Endothelial cell (in vitro differentiated cells): ENCODE measurements around the gene EME2. TPM values are rescaled to one million over a fixed set of nuclear protein-coding genes. Genes with fewer than 3 reads are reported as not detected.

Experiments
- DNase-seq: peaks from one replicate; pipeline ENCODE4 v3.0.0; 2021; ENCODE audit warnings: low spot score
- H3K27ac Mint-ChIP-seq: one replicate; pipeline ENCODE4 v1.8.0; 2021; ENCODE audit warnings: mixed read lengths, inconsistent platforms; ENCODE audit not compliant: unreplicated experiment
- H3K27me3 Mint-ChIP-seq: one replicate; pipeline ENCODE4 v1.8.0; 2021; ENCODE audit warnings: mild to moderate bottlenecking, moderate library complexity, mixed read lengths, inconsistent platforms; ENCODE audit not compliant: unreplicated experiment
- H3K36me3 Mint-ChIP-seq: one replicate; pipeline ENCODE4 v1.8.0; 2021; ENCODE audit warnings: mild to moderate bottlenecking, low read depth, mixed read lengths, inconsistent platforms; ENCODE audit not compliant: unreplicated experiment
- H3K4me1 Mint-ChIP-seq: one replicate; pipeline ENCODE4 v1.8.0; 2021; ENCODE audit warnings: mild to moderate bottlenecking, mixed read lengths, inconsistent platforms; ENCODE audit not compliant: unreplicated experiment
- H3K4me3 Mint-ChIP-seq: one replicate; pipeline ENCODE4 v1.8.0; 2021; ENCODE audit warnings: mild to moderate bottlenecking, mixed read lengths, inconsistent platforms; ENCODE audit not compliant: unreplicated experiment
- H3K9me3 Mint-ChIP-seq: one replicate; pipeline ENCODE4 v1.8.0; 2021; ENCODE audit warnings: mixed read lengths, inconsistent platforms; ENCODE audit not compliant: unreplicated experiment
- CTCF ChIP-seq: fragments of 200-600 bp; sonication (generic); IDR thresholded peaks from one replicate; pipeline ENCODE4 v1.5.0; 2021; ENCODE audit warnings: antibody characterized with exemption; ENCODE audit not compliant: unreplicated experiment
- total RNA-seq: library from RNA; stranded (reverse); fragmentation: NEBNext Ultra II Directional; extraction: Animal tissue kit (Norgen Biotek cat#: 25700); gene quantifications from one replicate; pipeline ENCODE4 v1.2.1, GENCODE V29; 2021; ENCODE audit not compliant: unreplicated experiment

The EME2 gene
- total RNA-seq, 1 donor from 2014 or later, result 25.4 TPM

- Mint-ChIP-seq H3K4me1 (peaks cover 12% of the 10 kb centered on the region), H3K36me3 (no peaks in the 10 kb centered on the region), H3K27me3 (peaks cover 4% of the 10 kb centered on the region), H3K4me3 (no peak overlapping the region), H3K9me3 (no peaks in the 10 kb centered on the region), H3K27ac (no peak overlapping the region)
- DNase-seq, result no peak
- TF ChIP-seq CTCF, result no peak
Measured at GRCh38 chr16:1777375-1778199, 5.0 kb downstream of the EME2 start.

- no peaks in the 10 kb centered on the region for H3K36me3 Mint-ChIP-seq
- DNase-seq, result no peak
- no peak overlapping the region for H3K4me3 Mint-ChIP-seq
Measured at GRCh38 chr16:1778200-1779179, 5.9 kb downstream of the EME2 start.

GRCh38 chr16:1779234-1779701, 6.7 kb downstream of the EME2 start:
- H3K36me3 Mint-ChIP-seq, result no peaks in the 10 kb centered on the region
- no peak overlapping the region for H3K4me3 Mint-ChIP-seq
- H3K27me3 Mint-ChIP-seq, result peaks cover 6% of the 10 kb centered on the region
- peaks cover 13% of the 10 kb centered on the region for H3K4me1 Mint-ChIP-seq
- H3K27ac Mint-ChIP-seq, result peak overlapping the region; percentile 78
- TF ChIP-seq CTCF, result no peak
- no peaks in the 10 kb centered on the region for H3K9me3 Mint-ChIP-seq
- DNase-seq, result no peak

More at GRCh38 chr16:1778200-1779179, 5.9 kb downstream of the EME2 start:
- Mint-ChIP-seq H3K9me3 (no peaks in the 10 kb centered on the region), H3K27ac (peak overlapping the region; percentile 78), H3K4me1 (peaks cover 16% of the 10 kb centered on the region), H3K27me3 (peaks cover 6% of the 10 kb centered on the region)
- TF ChIP-seq CTCF, result no peak

GRCh38 chr16:1779741-1780676, 7.4 kb downstream of the EME2 start:
- no peak for DNase-seq
- Mint-ChIP-seq H3K36me3 (no peaks in the 10 kb centered on the region), H3K4me1 (peaks cover 13% of the 10 kb centered on the region), H3K27me3 (peaks cover 6% of the 10 kb centered on the region), H3K9me3 (no peaks in the 10 kb centered on the region), H3K27ac (no peak overlapping the region), H3K4me3 (peak overlapping the region; percentile 47)
- no peak for TF ChIP-seq CTCF
